GM04503 (cell line): Measurements from ENCODE around the gene TRAPPC12.
A peak's percentile ranks its signal among the peaks of the same experiment; 100 is the strongest.
"Not testable (repeated sequence)": the region's sequence is repeated elsewhere in the genome, so short reads cannot be mapped to it uniquely, and the experiment has no call there.

Source experiments
- DNase-seq: peaks from one replicate; pipeline ENCODE4 v3.0.0-alpha.2; 2012; ENCODE audit warnings: low read depth

TRAPPC12 gene

GRCh38 chr2:3513026-3513810 lies 133.7 kb downstream of the TRAPPC12 start:
- no peak for DNase-seq

GRCh38 chr2:3515438-3515837 lies 135.9 kb downstream of the TRAPPC12 start:
- DNase-seq = not testable (repeated sequence)

GRCh38 chr2:3516831-3517230 lies 137.3 kb downstream of the TRAPPC12 start:
- DNase-seq = no peak

GRCh38 chr2:3517948-3518495 lies 138.5 kb downstream of the TRAPPC12 start:
- no peak for DNase-seq

GRCh38 chr2:3518496-3519254 lies 139.2 kb downstream of the TRAPPC12 start:
- peak; percentile 63 for DNase-seq

- no peak for DNase-seq
These were observed 140.0 kb downstream of the TRAPPC12 start, which contains the start of gene ADI1 for GRCh38 chr2:3519255-3520205. ADI1 (minus strand) TSS chr2:3519531; CDS start chr2:3519487, 44 bp downstream.

GRCh38 chr2:3520591-3520990 lies 141.1 kb downstream of the TRAPPC12 start:
- DNase-seq = no peak

- DNase-seq = peak; percentile 39
These were observed 143.5 kb downstream of the TRAPPC12 start for GRCh38 chr2:3522961-3523421.

- no peak for DNase-seq
These were observed 144.1 kb downstream of the TRAPPC12 start for GRCh38 chr2:3523551-3524041.

- no peak for DNase-seq
These were observed 147.4 kb downstream of the TRAPPC12 start for GRCh38 chr2:3526871-3527270.

GRCh38 chr2:3527886-3528785 lies 148.6 kb downstream of the TRAPPC12 start:
- DNase-seq = no peak
